Panc1 (cell line): Measurements from ENCODE around the gene ESF1. TPM values are rescaled to one million over a fixed set of nuclear protein-coding genes. Genes with fewer than 3 reads are reported as not detected.

ENCODE experiments used
- ATAC-seq: fragments of 200-7000 bp; cut with Tn5 transposase; 2 replicates; pipeline ENCODE4 v1.9.1; 2020; ENCODE audit warnings: mild to moderate bottlenecking, moderate library complexity
- BruUV-seq: library from RNA; stranded (reverse); fragments of 400-500 nt; replicated peaks from 2 replicates; lab custom pipeline; 2021; lab: Mats Ljungman, UMichigan
- CTCF ChIA-PET: fragments of 300-600 bp; sonication (Branson Sonifier 250); formaldehyde crosslinking; loops from one replicate; lab custom pipeline; 2022; ENCODE audit warnings: antibody characterized with exemption; lab: Charles Lee
- POLR2A ChIA-PET: fragments of 300-600 bp; sonication (Branson Sonifier 250); formaldehyde crosslinking; loops from one replicate; lab custom pipeline; 2022; ENCODE audit warnings: antibody characterized with exemption; lab: Charles Lee
- DNase-seq: peaks from one replicate; pipeline ENCODE4 v3.0.0-alpha.2; 2010; ENCODE audit warnings: low read depth, low spot score
- H3K27ac ChIP-seq: 2 replicates; pipeline ENCODE4 v1.5.1; 2011; ENCODE audit warnings: mild to moderate bottlenecking, low read length, inconsistent platforms
- H3K27me3 ChIP-seq: fragments of 200-500 bp; sonication (Bioruptor generic); 2 replicates; pipeline ENCODE4 v1.6.0; 2014; ENCODE audit warnings: low read length, inconsistent platforms; ENCODE audit not compliant: control insufficient read depth, insufficient read depth
- H3K36me3 ChIP-seq: fragments of 200-500 bp; sonication (Bioruptor generic); 2 replicates; pipeline ENCODE4 v1.5.1; 2014; ENCODE audit warnings: inconsistent platforms, mild to moderate bottlenecking, low read length, moderate library complexity; ENCODE audit not compliant: control insufficient read depth, insufficient read depth
- H3K4me1 ChIP-seq: 2 replicates; pipeline ENCODE4 v1.5.1; 2011; ENCODE audit warnings: inconsistent platforms, mild to moderate bottlenecking, low read length, moderate library complexity; ENCODE audit not compliant: control insufficient read depth, insufficient read depth
- H3K4me3 ChIP-seq, 2 experiments: 2 replicates each; pipeline ENCODE4 v1.5.1; 2011 to 2012; ENCODE audit warnings: low read depth in 2 of 2, low read length in 2 of 2, mild to moderate bottlenecking in 2 of 2, inconsistent platforms in 1 of 2, moderate library complexity in 1 of 2
- H3K9me3 ChIP-seq: fragments of 200-500 bp; sonication (Bioruptor generic); 2 replicates; pipeline ENCODE4 v1.5.1; 2014; ENCODE audit warnings: low read depth, mild to moderate bottlenecking, inconsistent platforms, low read length, moderate library complexity; ENCODE audit not compliant: control insufficient read depth, insufficient read depth
- POLR2AphosphoS5 ChIP-seq: IDR thresholded peaks from 2 replicates; pipeline ENCODE4 v1.6.1; 2012; ENCODE audit warnings: mild to moderate bottlenecking, low read depth, low read length, moderate library complexity
- SIN3A ChIP-seq: IDR thresholded peaks from 2 replicates; pipeline ENCODE4 v1.6.1; 2012; ENCODE audit warnings: low read depth, mild to moderate bottlenecking, low read length, moderate library complexity, borderline replicate concordance; ENCODE audit not compliant: insufficient read depth
- TCF7L2 ChIP-seq: IDR thresholded peaks from 2 replicates; pipeline ENCODE4 v1.6.1; 2011; ENCODE audit warnings: mild to moderate bottlenecking, low read depth, low read length, inconsistent platforms
- in situ Hi-C: cut with HindIII; loops from 2 replicates; pipeline ENCODE4 v1.10.0; 2016; ENCODE audit warnings: low sequenced_read_pairs, low pct_unique_long_range_greater_than_20kb
- intact Hi-C: fragments of 100-400 bp; cut with micrococcal nuclease; formaldehyde crosslinking; loops from one replicate; pipeline ENCODE4 v1.10.0; 2022; ENCODE audit not compliant: unreplicated experiment
- total RNA-seq: library from RNA; stranded (reverse); gene quantifications from one replicate; pipeline ENCODE4 v1.2.1, GENCODE V29; 2021; ENCODE audit not compliant: unreplicated experiment
- TF ChIP-seq, protein P1 (sequence below), 2 experiments: IDR thresholded peaks; 2 replicates each; pipeline ENCODE4 v1.6.1; 2011 to 2012; ENCODE audit warnings: low read depth in 2 of 2, control low read depth in 1 of 2, low read length in 1 of 2, mild to moderate bottlenecking in 1 of 2, moderate library complexity in 1 of 2; ENCODE audit not compliant: insufficient read depth in 1 of 2
- TF ChIP-seq, protein P2 (sequence below): fragments of 450-650 bp; IDR thresholded peaks from 2 replicates; pipeline ENCODE4 v1.5.1; 2017; ENCODE audit warnings: mild to moderate bottlenecking

Gene ESF1
- total RNA-seq, 1 experiment from 2014 or later, result 26.4 TPM

DNA sequence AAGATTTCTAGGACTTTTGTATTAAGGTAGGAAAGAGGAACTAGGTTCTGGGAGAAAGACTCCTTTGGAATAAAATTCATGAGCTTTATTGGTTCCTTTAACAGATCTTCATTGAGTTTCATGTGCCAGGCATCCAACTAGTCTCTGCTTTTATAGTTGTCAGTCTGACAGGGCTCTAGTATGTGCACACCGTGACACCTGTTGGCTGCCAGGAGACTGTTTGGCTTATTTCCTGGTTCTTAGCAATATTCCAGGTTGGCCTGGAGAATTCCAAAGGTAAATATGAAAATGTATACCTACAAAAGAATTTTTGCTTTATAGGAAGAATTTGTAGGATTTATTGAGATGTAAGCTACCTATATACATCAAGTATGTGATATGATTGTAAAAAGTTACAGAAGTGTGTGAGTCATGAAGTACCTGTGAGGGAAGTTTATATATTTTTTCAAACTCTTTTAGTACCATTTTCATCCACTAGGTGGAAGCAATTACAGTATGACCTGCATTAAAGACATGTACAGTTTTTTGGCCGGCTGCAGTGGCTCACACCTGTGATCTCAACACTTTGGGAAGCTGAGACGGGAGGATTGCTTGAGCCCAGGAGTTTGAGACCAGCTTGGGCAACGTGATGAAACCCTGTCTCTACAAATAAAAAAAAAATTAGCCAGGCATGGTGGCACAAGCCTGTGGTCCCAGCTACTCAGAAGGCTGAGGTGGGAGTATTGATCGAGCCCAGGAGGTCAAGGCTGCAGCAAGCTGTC is 35.3 kb upstream of the ESF1 start:
- no peaks in the 10 kb centered on the region for H3K4me1 ChIP-seq
- in situ Hi-C loops, result no loop called here
- ChIA-PET POLR2A (no interaction called here), CTCF (interaction anchor here (0.6 to 2.5 kb wide), 3 partner anchors 32 to 234 kb away, joined by 3 to 7 read pairs (median 4); no protein-coding TSS in a partner anchor)
- no peaks in the 10 kb centered on the region for H3K27me3 ChIP-seq
- TF ChIP-seq TCF7L2, result no peak
- TF ChIP-seq, protein P1, sequence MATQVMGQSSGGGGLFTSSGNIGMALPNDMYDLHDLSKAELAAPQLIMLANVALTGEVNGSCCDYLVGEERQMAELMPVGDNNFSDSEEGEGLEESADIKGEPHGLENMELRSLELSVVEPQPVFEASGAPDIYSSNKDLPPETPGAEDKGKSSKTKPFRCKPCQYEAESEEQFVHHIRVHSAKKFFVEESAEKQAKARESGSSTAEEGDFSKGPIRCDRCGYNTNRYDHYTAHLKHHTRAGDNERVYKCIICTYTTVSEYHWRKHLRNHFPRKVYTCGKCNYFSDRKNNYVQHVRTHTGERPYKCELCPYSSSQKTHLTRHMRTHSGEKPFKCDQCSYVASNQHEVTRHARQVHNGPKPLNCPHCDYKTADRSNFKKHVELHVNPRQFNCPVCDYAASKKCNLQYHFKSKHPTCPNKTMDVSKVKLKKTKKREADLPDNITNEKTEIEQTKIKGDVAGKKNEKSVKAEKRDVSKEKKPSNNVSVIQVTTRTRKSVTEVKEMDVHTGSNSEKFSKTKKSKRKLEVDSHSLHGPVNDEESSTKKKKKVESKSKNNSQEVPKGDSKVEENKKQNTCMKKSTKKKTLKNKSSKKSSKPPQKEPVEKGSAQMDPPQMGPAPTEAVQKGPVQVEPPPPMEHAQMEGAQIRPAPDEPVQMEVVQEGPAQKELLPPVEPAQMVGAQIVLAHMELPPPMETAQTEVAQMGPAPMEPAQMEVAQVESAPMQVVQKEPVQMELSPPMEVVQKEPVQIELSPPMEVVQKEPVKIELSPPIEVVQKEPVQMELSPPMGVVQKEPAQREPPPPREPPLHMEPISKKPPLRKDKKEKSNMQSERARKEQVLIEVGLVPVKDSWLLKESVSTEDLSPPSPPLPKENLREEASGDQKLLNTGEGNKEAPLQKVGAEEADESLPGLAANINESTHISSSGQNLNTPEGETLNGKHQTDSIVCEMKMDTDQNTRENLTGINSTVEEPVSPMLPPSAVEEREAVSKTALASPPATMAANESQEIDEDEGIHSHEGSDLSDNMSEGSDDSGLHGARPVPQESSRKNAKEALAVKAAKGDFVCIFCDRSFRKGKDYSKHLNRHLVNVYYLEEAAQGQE (IDR thresholded peaks at IDR 0.05; ENCODE audit: insufficient read depth in 1 of 2, low read depth in 2 of 2, low read length in 1 of 2), result no peak
- no peak for TF ChIP-seq POLR2AphosphoS5
- TF ChIP-seq SIN3A, result no peak
- TF ChIP-seq, protein P2, sequence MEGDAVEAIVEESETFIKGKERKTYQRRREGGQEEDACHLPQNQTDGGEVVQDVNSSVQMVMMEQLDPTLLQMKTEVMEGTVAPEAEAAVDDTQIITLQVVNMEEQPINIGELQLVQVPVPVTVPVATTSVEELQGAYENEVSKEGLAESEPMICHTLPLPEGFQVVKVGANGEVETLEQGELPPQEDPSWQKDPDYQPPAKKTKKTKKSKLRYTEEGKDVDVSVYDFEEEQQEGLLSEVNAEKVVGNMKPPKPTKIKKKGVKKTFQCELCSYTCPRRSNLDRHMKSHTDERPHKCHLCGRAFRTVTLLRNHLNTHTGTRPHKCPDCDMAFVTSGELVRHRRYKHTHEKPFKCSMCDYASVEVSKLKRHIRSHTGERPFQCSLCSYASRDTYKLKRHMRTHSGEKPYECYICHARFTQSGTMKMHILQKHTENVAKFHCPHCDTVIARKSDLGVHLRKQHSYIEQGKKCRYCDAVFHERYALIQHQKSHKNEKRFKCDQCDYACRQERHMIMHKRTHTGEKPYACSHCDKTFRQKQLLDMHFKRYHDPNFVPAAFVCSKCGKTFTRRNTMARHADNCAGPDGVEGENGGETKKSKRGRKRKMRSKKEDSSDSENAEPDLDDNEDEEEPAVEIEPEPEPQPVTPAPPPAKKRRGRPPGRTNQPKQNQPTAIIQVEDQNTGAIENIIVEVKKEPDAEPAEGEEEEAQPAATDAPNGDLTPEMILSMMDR, result peak; percentile 74
- peaks cover 22% of the 10 kb centered on the region for H3K36me3 ChIP-seq
- no peak overlapping the region for H3K4me3 ChIP-seq
- ATAC-seq, result peak; percentile 82
- no TSS peak for BruUV-seq
- intact Hi-C loops, result loop anchor here (1.0 kb wide), 1 partner anchor 235 kb away; no protein-coding TSS in a partner anchor
- H3K27ac ChIP-seq, result no peak overlapping the region
- no peaks in the 10 kb centered on the region for H3K9me3 ChIP-seq
- DNase-seq, result peak; percentile 30

DNA sequence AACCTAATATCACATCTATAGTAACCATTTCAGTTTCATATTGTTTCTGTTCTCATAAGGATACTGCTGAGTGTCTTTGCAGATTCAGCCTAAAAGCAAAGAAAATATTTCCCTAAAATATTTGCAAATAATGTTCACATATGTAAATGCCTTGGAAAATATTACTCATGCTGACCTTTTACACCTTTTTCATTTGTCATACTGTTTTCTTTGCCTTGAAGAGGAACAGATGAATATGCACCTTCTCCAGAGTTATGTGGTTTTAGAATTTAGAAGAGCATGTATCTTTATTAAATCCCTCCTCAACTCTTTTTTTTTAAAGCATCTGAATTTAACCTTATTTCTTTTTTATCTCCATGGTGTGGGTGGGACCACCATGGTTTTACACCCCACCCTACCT is 32.6 kb upstream of the ESF1 start:
- in situ Hi-C loops, result no loop called here
- ChIA-PET POLR2A (no interaction called here), CTCF (no interaction called here)
- Histone ChIP-seq H3K9me3 (no peaks in the 10 kb centered on the region), H3K4me1 (no peaks in the 10 kb centered on the region), H3K27ac (no peak overlapping the region), H3K36me3 (peaks cover 25% of the 10 kb centered on the region), H3K4me3 (no peak overlapping the region), H3K27me3 (no peaks in the 10 kb centered on the region)
- TF ChIP-seq TCF7L2 (no peak), POLR2AphosphoS5 (no peak), SIN3A (no peak)
- TF ChIP-seq, protein P2, result no peak
- TF ChIP-seq, protein P1 (IDR thresholded peaks at IDR 0.05; ENCODE audit: insufficient read depth in 1 of 2, low read depth in 2 of 2, low read length in 1 of 2), result no peak
- BruUV-seq, result no TSS peak
- DNase-seq, result peak; percentile 4
- intact Hi-C loops, result no loop called here
- no peak for ATAC-seq
